K562 (cell line): ENCODE measurements around the gene IGF2R. TPM values are rescaled to one million over a fixed set of nuclear protein-coding genes. Genes with fewer than 3 reads are reported as not detected.

Experiments
- ATAC-seq: fragments of 200-7000 bp; cut with Tn5 transposase; 3 replicates; pipeline ENCODE4 v1.9.1; 2020; ENCODE audit warnings: moderate library complexity
- BruUV-seq: library from RNA; stranded (reverse); fragments of 400-500 nt; replicated peaks from 2 replicates; lab custom pipeline; 2021; lab: Mats Ljungman, UMichigan
- CTCF ChIA-PET: fragments of 300-600 bp; formaldehyde crosslinking; extraction: SDS; loops from one replicate; lab custom pipeline; 2021; ENCODE audit warnings: low intra/inter-chr PET ratio; lab: Yijun Ruan, JAX
- POLR2A ChIA-PET: fragments of 300-600, 350-650 bp; sonication (Branson Sonifier 250); formaldehyde crosslinking; extraction: SDS; loops from one replicate; lab custom pipeline; 2021; ENCODE audit warnings: antibody characterized with exemption, inconsistent platforms; lab: Yijun Ruan, JAX
- DNase-seq, 4 experiments: peaks; one replicate each; pipeline versions ENCODE4 v3.0.0 to v3.0.0-alpha.2; 2011 to 2018; ENCODE audit warnings: low spot score in 3 of 4, mixed read lengths in 3 of 4; ENCODE audit errors: extremely low read depth in 1 of 4
- FAIRE-seq: peaks from 2 replicates; lab custom pipeline; 2011; peaks lifted over from hg19 to GRCh38; lab: Jason Lieb, UNC
- H2AFZ ChIP-seq: 2 replicates; pipeline ENCODE4 v1.6.0; 2011; ENCODE audit warnings: low read depth, low read length, control low read depth, inconsistent platforms
- H3K27ac ChIP-seq: fragments of 200-600 bp; 3 replicates; pipeline ENCODE4 v1.8.0; 2011; ENCODE audit warnings: low read depth, mild to moderate bottlenecking, control low read depth, inconsistent platforms, low read length, moderate library complexity, mixed read lengths; ENCODE audit errors: extremely low read depth
- H3K27me3 ChIP-seq, 2 experiments: fragments of 300-600 bp in 1 of 2; 2 replicates in 1 of 2; 3 replicates in 1 of 2; pipeline versions ENCODE4 v1.6.0 to v1.8.0; 2011; ENCODE audit warnings: inconsistent platforms in 2 of 2, low read length in 2 of 2, mild to moderate bottlenecking in 1 of 2, mixed read lengths in 1 of 2, moderate library complexity in 1 of 2; ENCODE audit not compliant: control insufficient read depth in 2 of 2, insufficient read depth in 2 of 2
- H3K36me3 ChIP-seq: fragments of 300-600 bp; 3 replicates; pipeline ENCODE4 v1.8.0; 2011; ENCODE audit warnings: mild to moderate bottlenecking, low read length, inconsistent platforms; ENCODE audit not compliant: control insufficient read depth, insufficient read depth
- H3K4me1 ChIP-seq, 2 experiments: fragments of 200-600 bp in 1 of 2; replicated peaks in 1 of 2; 2 replicates in 1 of 2; 3 replicates in 1 of 2; pipeline versions ENCODE4 v1.5.1 to v1.8.0; 2011; ENCODE audit warnings: inconsistent platforms in 2 of 2, low read length in 2 of 2, mild to moderate bottlenecking in 1 of 2, mixed read lengths in 1 of 2, moderate library complexity in 1 of 2; ENCODE audit not compliant: control insufficient read depth in 2 of 2, insufficient read depth in 2 of 2
- H3K4me2 ChIP-seq: 2 replicates; pipeline ENCODE4 v1.6.1; 2011; ENCODE audit warnings: low read length, control low read depth, inconsistent platforms, mixed read lengths; ENCODE audit not compliant: insufficient read depth
- H3K4me3 ChIP-seq: fragments of 200-600 bp; sonication (generic), shearing (Covaris generic); 2 replicates; pipeline ENCODE4 v1.5.1; 2016; ENCODE audit warnings: control low read depth, inconsistent platforms
- H3K79me2 ChIP-seq: fragments of 200-600 bp; 3 replicates; pipeline ENCODE4 v1.8.0; 2011; ENCODE audit warnings: low read length, inconsistent platforms; ENCODE audit not compliant: control insufficient read depth, insufficient read depth
- H3K9ac ChIP-seq, 2 experiments: 2 replicates each; pipeline versions ENCODE4 v1.6.0 to v1.6.1; 2011; ENCODE audit warnings: low read depth in 2 of 2, low read length in 2 of 2, control low read depth in 1 of 2, inconsistent platforms in 1 of 2, mild to moderate bottlenecking in 1 of 2, mixed read lengths in 1 of 2; ENCODE audit not compliant: insufficient read depth in 1 of 2
- H3K9me1 ChIP-seq: one replicate; pipeline ENCODE4 v1.6.0; 2011; ENCODE audit warnings: inconsistent platforms, mild to moderate bottlenecking, low read length, moderate library complexity; ENCODE audit not compliant: control insufficient read depth, insufficient read depth
- H3K9me3 ChIP-seq: replicated peaks from 2 replicates; pipeline ENCODE4 v1.5.1; 2011; ENCODE audit warnings: low read depth, low read length, inconsistent platforms; ENCODE audit not compliant: control insufficient read depth, insufficient read depth
- H4K20me1 ChIP-seq: replicated peaks from 2 replicates; pipeline ENCODE4 v1.6.1; 2011; ENCODE audit warnings: low read length, inconsistent platforms, mixed read lengths; ENCODE audit not compliant: control insufficient read depth, insufficient read depth
- CBX5 ChIP-seq: IDR thresholded peaks from 2 replicates; pipeline ENCODE4 v1.6.1; 2014; ENCODE audit warnings: low read depth, borderline replicate concordance
- MAFG ChIP-seq: fragments of 450-650 bp; conservative IDR thresholded peaks from 2 replicates; pipeline ENCODE4 v1.6.1; 2016; ENCODE audit warnings: missing genetic modification characterization, missing compliant biosample characterization
- MAFK ChIP-seq: IDR thresholded peaks from 2 replicates; pipeline ENCODE4 v1.6.1; 2011; ENCODE audit warnings: low read length, improper control_type of control experiment
- MXI1 ChIP-seq: IDR thresholded peaks from 2 replicates; pipeline ENCODE4 v1.6.1; 2011; ENCODE audit warnings: low read depth, mild to moderate bottlenecking, improper control_type of control experiment, low read length
- RAD21 ChIP-seq, 2 experiments: fragments of 250-450 bp in 1 of 2; fragments of 450-650 bp in 1 of 2; sonication (Bioruptor Pico) in 1 of 2; formaldehyde crosslinking in 1 of 2; IDR thresholded peaks in 1 of 2; conservative IDR thresholded peaks in 1 of 2; 2 replicates each; pipeline versions ENCODE4 v1.4.0 to v1.8.0; 2020 to 2022; ENCODE audit warnings: mild to moderate bottlenecking in 2 of 2, moderate library complexity in 1 of 2
- YBX1 ChIP-seq: fragments of 450-650 bp; IDR thresholded peaks from 2 replicates; pipeline ENCODE4 v1.7.1; 2016; ENCODE audit warnings: mild to moderate bottlenecking
- ZNF124 ChIP-seq: sonication (generic); formaldehyde crosslinking; IDR thresholded peaks from 2 replicates; pipeline ENCODE4 v1.8.1; 2022; ENCODE audit warnings: missing genetic modification reagents
- ZNF197 ChIP-seq: fragments of 200-800 bp; sonication (Bioruptor generic); IDR thresholded peaks from 2 replicates; pipeline ENCODE4 v1.6.1; 2016; ENCODE audit warnings: low read depth, missing genetic modification characterization, missing compliant biosample characterization
- ZNF316 ChIP-seq: fragments of 450-650 bp; IDR thresholded peaks from 2 replicates; pipeline ENCODE4 v1.6.1; 2016
- WGBS: fragments of 100-300 bp; shearing (Covaris generic); methylation state at CpG from one replicate; pipeline ENCODE4 v1.1.6; 2016; ENCODE audit warnings: low coverage, mixed read lengths; ENCODE audit not compliant: insufficient coverage; ENCODE audit errors: missing lambda C conversion rate; 5-methylcytosine and 5-hydroxymethylcytosine counted together
- in situ Hi-C: fragments of 300-500 bp; cut with MboI; formaldehyde crosslinking; loops from 4 replicates; pipeline ENCODE4 v1.15.0; 2018; ENCODE audit warnings: inconsistent platforms, mixed read lengths
- intact Hi-C: fragments of 100-400 bp; cut with micrococcal nuclease; formaldehyde crosslinking; loops from 2 replicates; pipeline ENCODE4 v1.14.2; 2022
- polyA plus RNA-seq, 8 experiments: library from polyadenylated mRNA; depleted of rRNA in 4 of 8; stranded (reverse) in 5 of 8; unstranded in 3 of 8; fragments of >200 nt; fragmentation: Nextera tagmentation in 2 of 8; fragmentation: Illumina TruSeq in 1 of 8; extraction: Ambion mirVana in 2 of 8; extraction: Trizol in 1 of 8; gene quantifications; 2 replicates each; pipeline versions ENCODE4 v1.2.1 to v1.2.3, GENCODE V29; 2011 to 2014; ENCODE audit warnings: inconsistent platforms in 1 of 8, missing spikeins in 1 of 8
- total RNA-seq, 7 experiments: library from RNA; depleted of rRNA in 6 of 7; stranded (reverse); fragments of >200 nt in 6 of 7; fragmentation: Illumina TruSeq in 2 of 7; extraction: Trizol in 2 of 7; gene quantifications; 2 replicates each; pipeline versions ENCODE4 v1.2.1 to v1.2.3, GENCODE V29; 2011 to 2021; ENCODE audit warnings: low replicate concordance in 1 of 7
- TF ChIP-seq, protein P1 (sequence below): conservative IDR thresholded peaks from 2 replicates; pipeline ENCODE4 v1.6.1; 2011; ENCODE audit warnings: low read depth, mild to moderate bottlenecking, low read length; ENCODE audit not compliant: control insufficient read depth
- TF ChIP-seq, protein P2 (sequence below): fragments of 450-650 bp; IDR thresholded peaks from 2 replicates; pipeline ENCODE4 v1.6.1; 2018; ENCODE audit not compliant: partially characterized antibody

Gene IGF2R
- total and polyA plus RNA-seq, 9 of the 15 experiments (the other 6 are each of a cell fraction or from before 2014, with no cell fraction given): 3.5 to 92.3 (median 34.5) TPM

DNA sequence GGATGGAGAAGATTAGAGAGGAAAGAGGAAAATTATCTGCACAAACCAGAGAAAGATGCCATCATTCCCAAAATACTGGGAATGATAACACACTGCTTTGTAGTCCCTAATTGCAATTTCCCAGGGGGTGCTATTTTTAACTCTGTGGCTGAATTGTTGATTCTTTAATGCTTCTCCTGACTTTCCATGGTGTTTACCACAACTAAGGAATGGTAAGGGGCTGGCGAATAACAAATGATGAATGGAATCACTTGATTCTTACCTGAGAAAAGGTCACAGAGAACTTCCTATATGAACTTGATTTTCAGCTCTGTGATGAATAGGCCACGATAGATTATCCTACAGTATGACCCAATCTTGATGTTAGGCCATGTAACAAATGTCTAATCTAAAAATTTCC lies 22.0 kb upstream of the IGF2R start (continued):
- no peak for TF ChIP-seq ZNF124 (CRISPR knock-in tag)

DNA sequence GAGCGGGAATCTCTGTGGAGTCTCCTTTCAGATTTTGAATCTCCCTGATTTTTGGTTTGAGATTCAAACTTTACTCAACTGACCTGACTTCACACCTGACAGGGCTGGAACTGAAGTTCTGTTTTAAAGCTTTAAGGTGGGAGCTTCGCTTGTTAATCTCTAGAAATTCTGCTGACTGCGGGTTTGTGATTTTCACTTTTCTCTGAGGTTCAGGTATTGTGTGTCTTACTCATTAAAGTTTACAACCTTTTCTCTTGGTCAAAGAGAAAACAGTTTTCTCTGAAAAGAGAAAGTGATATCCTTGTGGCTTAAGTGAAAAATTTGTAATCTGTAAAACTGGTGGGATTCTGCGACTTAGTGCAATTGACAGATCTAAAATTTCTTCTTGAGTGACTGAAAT lies 20.7 kb upstream of the IGF2R start:
- no peak for FAIRE-seq
- intact Hi-C loops: no loop called here
- 1% methylated on average over 4 of the region's 4 CpGs for WGBS

DNA sequence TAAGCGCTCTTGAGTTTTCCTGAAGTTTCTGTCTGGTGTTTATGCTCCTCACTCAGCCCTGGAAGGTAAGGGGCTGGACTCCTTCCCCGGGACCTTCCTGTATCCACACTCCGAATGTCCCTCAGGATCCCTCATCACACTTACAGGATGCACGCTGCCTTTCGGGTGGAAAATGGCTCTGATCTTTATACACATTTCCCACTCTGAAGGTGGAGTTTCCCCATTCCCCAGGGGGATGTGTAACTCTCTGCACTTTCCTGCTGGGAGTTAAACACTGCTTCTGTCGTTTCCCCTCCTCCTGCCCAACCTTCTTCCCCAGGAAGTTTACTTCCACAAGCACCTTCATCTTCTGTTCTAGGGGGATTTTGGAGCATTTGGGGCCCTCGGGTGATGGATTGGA lies 17.1 kb upstream of the IGF2R start:
- Histone ChIP-seq H3K9ac (no peak overlapping the region), H3K27ac (no peak overlapping the region), H3K4me1 (no peaks in the 10 kb centered on the region), H3K9me3 (no peaks in the 10 kb centered on the region), H3K4me2 (no peak overlapping the region; the same call in 1 of the 2 replicates), H3K4me3 (no peak overlapping the region), H3K27me3 (peaks cover 34 to 35% of the 10 kb centered on the region in 2 experiments), H3K36me3 (no peaks in the 10 kb centered on the region), H2AFZ (peak overlapping the region; percentile 35; the same call in 1 of the 2 replicates), H3K9me1 (no peaks in the 10 kb centered on the region), H3K79me2 (no peaks in the 10 kb centered on the region), H4K20me1 (no peaks in the 10 kb centered on the region)
- FAIRE-seq (no peak), ATAC-seq (peak; percentile 28), DNase-seq (no peak)
- ChIA-PET POLR2A (interaction anchor here (1.0 to 3.1 kb wide), 2 partner anchors 13 to 16 kb away, joined by 3 to 9 read pairs; no protein-coding TSS in a partner anchor), CTCF (no interaction called here)
- intact Hi-C loops: no loop called here
- in situ Hi-C loops: no loop called here
- BruUV-seq: no TSS peak
- WGBS: 11% methylated on average over 7 of the region's 7 CpGs
- TF ChIP-seq MXI1: no peak
- TF ChIP-seq, protein P1, sequence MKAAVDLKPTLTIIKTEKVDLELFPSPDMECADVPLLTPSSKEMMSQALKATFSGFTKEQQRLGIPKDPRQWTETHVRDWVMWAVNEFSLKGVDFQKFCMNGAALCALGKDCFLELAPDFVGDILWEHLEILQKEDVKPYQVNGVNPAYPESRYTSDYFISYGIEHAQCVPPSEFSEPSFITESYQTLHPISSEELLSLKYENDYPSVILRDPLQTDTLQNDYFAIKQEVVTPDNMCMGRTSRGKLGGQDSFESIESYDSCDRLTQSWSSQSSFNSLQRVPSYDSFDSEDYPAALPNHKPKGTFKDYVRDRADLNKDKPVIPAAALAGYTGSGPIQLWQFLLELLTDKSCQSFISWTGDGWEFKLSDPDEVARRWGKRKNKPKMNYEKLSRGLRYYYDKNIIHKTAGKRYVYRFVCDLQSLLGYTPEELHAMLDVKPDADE: no peak
- no peak for TF ChIP-seq CBX5
- TF ChIP-seq YBX1: no peak
- TF ChIP-seq, protein P2, sequence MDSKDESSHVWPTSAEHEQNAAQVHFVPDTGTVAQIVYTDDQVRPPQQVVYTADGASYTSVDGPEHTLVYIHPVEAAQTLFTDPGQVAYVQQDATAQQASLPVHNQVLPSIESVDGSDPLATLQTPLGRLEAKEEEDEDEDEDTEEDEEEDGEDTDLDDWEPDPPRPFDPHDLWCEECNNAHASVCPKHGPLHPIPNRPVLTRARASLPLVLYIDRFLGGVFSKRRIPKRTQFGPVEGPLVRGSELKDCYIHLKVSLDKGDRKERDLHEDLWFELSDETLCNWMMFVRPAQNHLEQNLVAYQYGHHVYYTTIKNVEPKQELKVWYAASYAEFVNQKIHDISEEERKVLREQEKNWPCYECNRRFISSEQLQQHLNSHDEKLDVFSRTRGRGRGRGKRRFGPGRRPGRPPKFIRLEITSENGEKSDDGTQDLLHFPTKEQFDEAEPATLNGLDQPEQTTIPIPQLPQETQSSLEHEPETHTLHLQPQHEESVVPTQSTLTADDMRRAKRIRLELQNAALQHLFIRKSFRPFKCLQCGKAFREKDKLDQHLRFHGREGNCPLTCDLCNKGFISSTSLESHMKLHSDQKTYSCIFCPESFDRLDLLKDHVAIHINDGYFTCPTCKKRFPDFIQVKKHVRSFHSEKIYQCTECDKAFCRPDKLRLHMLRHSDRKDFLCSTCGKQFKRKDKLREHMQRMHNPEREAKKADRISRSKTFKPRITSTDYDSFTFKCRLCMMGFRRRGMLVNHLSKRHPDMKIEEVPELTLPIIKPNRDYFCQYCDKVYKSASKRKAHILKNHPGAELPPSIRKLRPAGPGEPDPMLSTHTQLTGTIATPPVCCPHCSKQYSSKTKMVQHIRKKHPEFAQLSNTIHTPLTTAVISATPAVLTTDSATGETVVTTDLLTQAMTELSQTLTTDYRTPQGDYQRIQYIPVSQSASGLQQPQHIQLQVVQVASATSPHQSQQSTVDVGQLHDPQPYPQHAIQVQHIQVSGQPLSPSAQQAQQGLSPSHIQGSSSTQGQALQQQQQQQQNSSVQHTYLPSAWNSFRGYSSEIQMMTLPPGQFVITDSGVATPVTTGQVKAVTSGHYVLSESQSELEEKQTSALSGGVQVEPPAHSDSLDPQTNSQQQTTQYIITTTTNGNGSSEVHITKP: no peak
- TF ChIP-seq MAFK: no peak
- TF ChIP-seq MAFG (tag): no peak
- no peak for TF ChIP-seq ZNF197 (CRISPR knock-in tag)

More for the DNA sequence above, 20.7 kb upstream of the IGF2R start:
- H3K9me1 ChIP-seq: no peaks in the 10 kb centered on the region
- H3K9me3 ChIP-seq: peaks cover 6% of the 10 kb centered on the region
- DNase-seq: no peak
- no peaks in the 10 kb centered on the region for H4K20me1 ChIP-seq
- no peak overlapping the region for H3K4me2 ChIP-seq
- H2AFZ ChIP-seq: no peak overlapping the region
- no TSS peak for BruUV-seq
- in situ Hi-C loops: no loop called here
- peaks cover 33% of the 10 kb centered on the region in 2 experiments for H3K27me3 ChIP-seq
- ChIA-PET CTCF (interaction anchor here (0.6 kb wide), 1 partner anchor 13 kb away, joined by 3 read pairs; no protein-coding TSS in a partner anchor), POLR2A (interaction anchor here (0.9 to 1.5 kb wide), 4 partner anchors 8 to 20 kb away, joined by 3 to 7 read pairs (median 4); no protein-coding TSS in a partner anchor)
- TF ChIP-seq RAD21 (CRISPR knock-in tag; conservative IDR thresholded peaks at IDR 0.05 in 1 of 2, IDR thresholded peaks at IDR 0.05 in 1 of 2) (no peak), ZNF316 (peak; percentile 33; the same call in 1 of the 2 replicates)
- H3K36me3 ChIP-seq: no peaks in the 10 kb centered on the region
- H3K4me1 ChIP-seq: no peaks in the 10 kb centered on the region
- no peak overlapping the region for H3K4me3 ChIP-seq
- no peak overlapping the region for H3K9ac ChIP-seq
- H3K27ac ChIP-seq: no peak overlapping the region
- H3K79me2 ChIP-seq: no peaks in the 10 kb centered on the region
- ATAC-seq: no peak
